Measurements from ENCODE around the gene POLR3C.

The POLR3C gene

DNA sequence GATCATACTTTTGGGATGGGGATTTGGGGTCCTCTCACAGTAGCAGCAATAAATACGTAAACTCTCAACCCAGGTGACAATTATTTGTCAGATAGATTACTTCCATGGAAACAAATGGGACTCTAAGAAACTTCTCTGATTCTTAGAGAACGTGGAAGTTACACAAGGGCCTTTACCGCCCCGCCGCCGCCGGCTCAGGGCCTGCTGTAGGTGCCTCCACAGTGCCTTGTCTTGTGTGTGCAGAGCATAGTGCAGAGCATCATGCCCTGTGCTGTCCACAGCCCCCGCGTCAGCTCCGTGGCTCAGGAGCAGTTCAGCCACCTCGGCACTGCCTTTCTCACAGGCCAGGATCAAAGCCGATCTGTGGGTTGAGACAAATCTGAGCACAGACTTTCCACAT, 50.6 kb downstream of the POLR3C start:
- TF ChIP-seq POLR2A (IDR thresholded peaks at IDR 0.05; ENCODE audit: low read length) (no peak), GATA1 (IDR thresholded peaks at IDR 0.05; ENCODE audit: low read depth, low read length) (no peak)
- DNase-seq, result no peak

GRCh38 chr1:145877923-145878486, 54.0 kb downstream of the POLR3C start:
- no peak for TF ChIP-seq GATA1 (IDR thresholded peaks at IDR 0.05; ENCODE audit: low read depth, low read length)
- no peak for TF ChIP-seq POLR2A (IDR thresholded peaks at IDR 0.05; ENCODE audit: low read length)
- peak; percentile 46 to 64 for DNase-seq

DNA sequence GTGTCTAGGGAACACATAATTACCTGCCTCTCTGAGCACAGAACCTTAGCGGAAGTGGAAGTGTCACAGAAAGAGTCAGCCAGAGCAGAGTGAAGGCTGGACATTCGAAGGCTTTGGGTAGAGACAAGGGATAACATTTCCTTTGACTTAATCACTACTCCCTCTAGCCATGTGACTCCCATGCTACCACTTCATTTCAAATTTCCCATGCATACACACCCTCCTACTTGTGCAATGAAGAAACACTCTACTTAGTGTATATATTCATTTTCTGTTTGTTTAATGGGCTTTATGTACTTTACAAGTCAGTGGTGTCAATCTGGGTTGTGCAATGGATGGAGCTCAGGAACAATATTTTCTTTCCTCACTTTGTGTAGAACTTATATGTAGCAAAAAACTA, 54.7 kb downstream of the POLR3C start:
- DNase-seq, result no peak
- TF ChIP-seq POLR2A (IDR thresholded peaks at IDR 0.05; ENCODE audit: low read length) (no peak), GATA1 (IDR thresholded peaks at IDR 0.05; ENCODE audit: low read depth, low read length) (no peak)

GRCh38 chr1:145879775-145880174, 55.8 kb downstream of the POLR3C start:
- TF ChIP-seq POLR2A (IDR thresholded peaks at IDR 0.05; ENCODE audit: low read length) (no peak), GATA1 (IDR thresholded peaks at IDR 0.05; ENCODE audit: low read depth, low read length) (no peak)
- no peak for DNase-seq

DNA sequence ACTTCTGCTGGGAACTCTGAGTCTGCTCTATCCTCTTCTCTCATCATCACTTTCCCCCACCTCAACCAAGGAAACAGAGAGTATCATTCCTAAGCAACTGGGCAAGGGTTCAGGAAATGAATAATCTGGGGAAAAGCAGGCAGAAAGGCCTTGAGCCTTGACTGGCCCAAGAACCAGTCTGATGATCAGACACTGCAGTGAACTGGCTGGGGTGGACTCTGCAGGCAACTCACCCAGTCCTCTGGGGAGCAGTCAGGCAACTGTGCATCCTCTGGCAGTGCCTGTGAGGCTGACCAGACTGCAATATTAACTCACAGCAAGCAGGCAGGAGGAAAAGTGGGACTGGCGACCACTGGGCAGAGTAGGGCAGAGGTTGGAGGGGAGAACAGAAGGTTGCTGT, 60.7 kb downstream of the POLR3C start:
- no peak for DNase-seq
- TF ChIP-seq GATA1 (IDR thresholded peaks at IDR 0.05; ENCODE audit: low read depth, low read length) (no peak), POLR2A (IDR thresholded peaks at IDR 0.05; ENCODE audit: low read length) (no peak)

DNA sequence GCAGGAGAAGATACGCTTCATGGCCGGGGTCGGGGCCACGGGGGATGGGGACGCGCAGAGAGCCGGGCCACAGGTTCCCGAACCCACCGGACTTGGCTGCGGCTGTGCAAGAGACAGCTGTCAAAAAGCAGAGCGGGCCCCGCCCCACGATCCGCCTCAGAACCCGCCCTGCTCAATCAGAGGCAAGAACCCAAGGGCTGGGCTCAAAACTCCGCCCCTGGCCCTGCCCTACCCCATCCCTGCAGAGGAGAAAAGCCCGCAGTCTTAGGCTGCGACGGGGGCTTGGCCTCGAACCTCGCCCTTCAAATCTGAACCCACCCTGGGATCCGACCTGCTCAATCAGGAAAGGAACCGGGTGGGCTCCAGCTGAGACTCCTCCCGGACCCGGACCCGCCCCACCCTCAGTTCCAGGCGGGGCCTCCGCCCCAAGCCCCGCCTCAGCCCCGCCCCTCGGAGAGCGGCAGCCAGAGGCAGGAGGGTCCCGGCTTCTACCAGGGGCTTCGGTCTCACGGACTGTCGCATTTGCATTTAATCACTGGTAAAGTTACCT, 61.8 kb downstream of the POLR3C start, which contains the start of gene ANKRD35:
Gene ANKRD35, minus strand, starts transcription at position 129 of the 550 bp plus-strand sequence. Its CDS starts 108 bp downstream, at position 21.
- peak; percentile 82 to 84 for DNase-seq
- TF ChIP-seq GATA1 (IDR thresholded peaks at IDR 0.05; ENCODE audit: low read depth, low read length) (no peak), POLR2A (IDR thresholded peaks at IDR 0.05; ENCODE audit: low read length) (no peak)

DNA sequence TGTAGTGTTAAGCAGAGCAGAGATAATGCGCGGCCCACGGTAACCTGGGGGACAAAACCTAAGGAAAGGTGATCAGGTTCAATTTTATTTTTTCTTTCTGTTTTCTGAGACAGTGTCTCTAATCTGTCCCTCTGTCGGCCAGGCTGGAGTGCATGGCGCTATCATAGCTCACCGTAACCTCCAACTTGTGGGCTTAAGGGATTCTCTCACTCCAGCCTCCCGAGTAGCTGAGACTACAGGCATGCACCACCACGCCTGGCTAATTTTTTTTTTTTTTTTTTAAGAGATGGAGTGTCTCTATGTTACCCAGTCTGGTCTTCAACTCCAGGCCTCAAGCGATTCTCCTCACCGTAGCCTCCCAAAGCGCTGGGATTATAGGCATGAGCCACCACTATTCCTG, 62.4 kb downstream of the POLR3C start:
- TF ChIP-seq GATA1 (IDR thresholded peaks at IDR 0.05; ENCODE audit: low read depth, low read length), result no peak
- TF ChIP-seq POLR2A (IDR thresholded peaks at IDR 0.05; ENCODE audit: low read length), result no peak
- peak in 1 of 2 experiments; percentile 23 for DNase-seq

DNA sequence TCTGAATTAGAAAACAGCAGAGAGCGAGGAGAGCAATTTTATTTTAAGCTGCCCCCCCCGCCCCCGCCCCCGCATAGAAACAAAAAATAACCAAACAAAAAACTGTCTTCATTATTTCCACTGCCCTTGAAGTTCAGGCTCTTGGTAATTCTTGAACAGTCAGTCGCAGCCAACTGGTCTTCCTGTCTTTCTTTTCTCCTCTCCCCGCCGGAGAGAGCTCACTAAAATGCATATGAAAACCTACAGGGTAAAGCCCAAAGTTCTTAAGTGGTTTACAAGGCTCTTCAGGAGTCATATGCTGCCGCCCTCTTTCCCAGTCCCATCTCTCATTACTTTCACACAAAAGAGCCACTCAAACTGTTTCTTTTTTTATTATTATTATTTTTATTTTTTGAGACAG, 62.8 kb downstream of the POLR3C start:
- TF ChIP-seq GATA1 (IDR thresholded peaks at IDR 0.05; ENCODE audit: low read depth, low read length), result no peak
- TF ChIP-seq POLR2A (IDR thresholded peaks at IDR 0.05; ENCODE audit: low read length), result no peak
- DNase-seq, result no peak

DNA sequence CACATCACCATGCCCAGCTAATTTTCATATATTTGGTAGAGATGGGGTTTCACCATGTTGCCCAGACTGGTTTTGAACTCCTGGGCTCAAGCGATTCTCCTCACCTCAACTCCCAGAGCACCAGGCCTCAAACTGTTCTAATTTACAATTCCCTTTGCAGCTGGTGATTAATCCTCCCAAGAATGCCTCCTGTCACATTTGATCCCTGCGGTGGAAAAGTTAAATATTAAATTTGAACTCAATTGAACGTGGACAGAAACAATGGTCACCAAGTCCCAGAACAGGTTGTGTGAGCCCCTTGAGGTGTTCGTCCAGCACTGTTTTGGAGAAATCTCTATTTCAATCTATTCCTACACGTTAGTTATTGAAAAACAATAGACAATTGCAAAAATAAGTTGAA, 63.6 kb downstream of the POLR3C start:
- no peak for DNase-seq
- TF ChIP-seq GATA1 (IDR thresholded peaks at IDR 0.05; ENCODE audit: low read depth, low read length), result no peak
- TF ChIP-seq POLR2A (IDR thresholded peaks at IDR 0.05; ENCODE audit: low read length), result no peak

DNA sequence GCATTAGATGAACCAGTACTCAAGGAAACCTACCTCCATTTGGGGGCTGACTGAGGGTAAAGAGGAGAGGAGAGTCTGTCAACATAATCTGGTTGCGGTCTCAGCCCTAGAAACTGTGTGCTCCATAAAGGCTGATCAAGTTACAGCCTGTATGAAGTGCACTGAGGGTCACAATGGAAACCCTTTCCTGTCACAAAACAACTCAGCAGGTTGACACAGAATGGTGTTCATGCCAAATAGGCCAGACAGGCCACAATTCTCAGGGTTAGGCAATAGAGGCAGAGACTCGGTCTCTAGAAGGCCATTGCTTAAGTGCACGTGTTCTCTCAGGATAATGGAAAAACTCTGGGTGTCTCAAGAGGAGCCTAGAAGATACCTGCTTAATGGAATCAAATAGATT, 65.7 kb downstream of the POLR3C start:
- TF ChIP-seq GATA1 (IDR thresholded peaks at IDR 0.05; ENCODE audit: low read depth, low read length), result no peak
- no peak for TF ChIP-seq POLR2A (IDR thresholded peaks at IDR 0.05; ENCODE audit: low read length)
- DNase-seq, result no peak

GRCh38 chr1:145891143-145891542, 67.1 kb downstream of the POLR3C start:
- TF ChIP-seq POLR2A (IDR thresholded peaks at IDR 0.05; ENCODE audit: low read length) (no peak), GATA1 (IDR thresholded peaks at IDR 0.05; ENCODE audit: low read depth, low read length) (no peak)
- DNase-seq, result no peak

- no peak for TF ChIP-seq POLR2A (IDR thresholded peaks at IDR 0.05; ENCODE audit: low read length)
- no peak for TF ChIP-seq GATA1 (IDR thresholded peaks at IDR 0.05; ENCODE audit: low read depth, low read length)
- peak; percentile 69 to 85 for DNase-seq
Measured at GRCh38 chr1:145891587-145892485, 67.8 kb downstream of the POLR3C start.

DNA sequence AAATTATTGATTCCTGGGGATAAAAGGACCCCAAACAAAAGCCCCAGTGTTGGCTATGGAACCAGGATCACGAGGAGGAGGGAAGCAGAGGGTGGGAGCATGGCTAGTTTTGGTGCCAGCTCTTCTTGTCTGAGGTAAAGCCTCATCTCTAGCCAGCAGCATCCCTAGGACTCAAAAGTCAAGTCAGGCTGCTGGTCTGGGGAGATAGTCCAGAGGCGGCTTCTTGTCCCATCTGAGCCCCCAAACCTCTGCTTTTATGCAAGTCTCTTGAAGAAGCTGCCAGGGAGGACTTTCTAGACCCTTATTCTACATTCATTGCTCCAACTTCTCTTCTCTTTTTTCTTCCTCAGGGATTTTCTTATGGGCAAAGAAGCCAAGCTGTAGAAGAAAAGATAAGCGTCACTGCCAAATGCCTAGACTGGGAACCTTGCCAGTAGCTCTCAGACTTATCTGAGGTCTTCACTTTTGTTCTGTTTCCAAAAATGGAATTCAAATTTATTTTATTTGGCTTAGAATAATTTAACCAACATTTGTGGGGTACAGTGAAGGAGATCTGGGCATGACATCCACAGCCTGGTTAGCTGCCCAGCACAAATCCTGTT, 68.6 kb downstream of the POLR3C start:
- DNase-seq, result peak; percentile 74 to 78
- TF ChIP-seq POLR2A (IDR thresholded peaks at IDR 0.05; ENCODE audit: low read length), result no peak
- no peak for TF ChIP-seq GATA1 (IDR thresholded peaks at IDR 0.05; ENCODE audit: low read depth, low read length)

All from erythroblast (primary cell).